Stomach (tissue), 9 donors: ENCODE measurements around the gene RAB43. TPM values are rescaled to one million over a fixed set of nuclear protein-coding genes. Genes with fewer than 3 reads are reported as not detected.

Experiments
- DNase-seq, 2 donors: peaks; one replicate each; pipeline versions ENCODE4 v3.0.0 to v3.0.0-alpha.2; 2013 to 2019
- H3K27ac ChIP-seq, 5 donors: fragments of 200-600 bp in 4 of 5; sonication (generic) in 4 of 5; one replicate each; pipeline ENCODE4 v1.5.1; 2013 to 2019; ENCODE audit warnings: mild to moderate bottlenecking in 1 of 5, moderate library complexity in 1 of 5
- H3K27me3 ChIP-seq, 3 donors: fragments of 200-600 bp; sonication (generic); one replicate each; pipeline ENCODE4 v1.5.1; 2017 to 2019; ENCODE audit warnings: mixed run types in 1 of 3
- H3K36me3 ChIP-seq, 4 donors: fragments of 200-600 bp; sonication (generic); 1 replicate in 3 of 4; 2 replicates in 1 of 4; pipeline ENCODE4 v1.5.1; 2016 to 2019
- H3K4me1 ChIP-seq, 4 donors: fragments of 200-600 bp; sonication (generic); one replicate each; pipeline ENCODE4 v1.5.1; 2016 to 2019
- H3K4me3 ChIP-seq, 4 donors: fragments of 200-600 bp; sonication (generic) in 3 of 4; one replicate each; pipeline ENCODE4 v1.5.1; 2016 to 2019; ENCODE audit warnings: mild to moderate bottlenecking in 1 of 4
- H3K9me3 ChIP-seq, 4 donors: fragments of 200-600 bp; sonication (generic); one replicate each; pipeline ENCODE4 v1.5.1; 2016 to 2019
- CTCF ChIP-seq, 7 experiments: fragments of 450-650 bp in 4 of 7; fragments of 200-600 bp in 3 of 7; sonication (generic) in 3 of 7; IDR thresholded peaks; one replicate each; pipeline ENCODE4 v1.5.1; 2016 to 2019; ENCODE audit warnings: antibody characterized with exemption in 7 of 7, control low read depth in 2 of 7, mild to moderate bottlenecking in 1 of 7
- EP300 ChIP-seq: sonication (generic); formaldehyde crosslinking; IDR thresholded peaks from one replicate; pipeline ENCODE4 v1.6.1; 2017; ENCODE audit warnings: antibody characterized with exemption
- POLR2A ChIP-seq, 4 donors: fragments of 450-650 bp; IDR thresholded peaks; one replicate each; pipeline ENCODE4 v1.6.1; 2016; ENCODE audit warnings: antibody characterized with exemption in 4 of 4, control low read depth in 2 of 4, mild to moderate bottlenecking in 1 of 4, moderate library complexity in 1 of 4
- POLR2AphosphoS5 ChIP-seq, 3 donors: sonication (generic); formaldehyde crosslinking; IDR thresholded peaks; one replicate each; pipeline ENCODE4 v1.6.1; 2016; ENCODE audit warnings: antibody characterized with exemption in 3 of 3
- WGBS, 5 donors: extraction: QIAGEN DNeasy Blood & Tissue Kit in 3 of 5; methylation state at CpG; one replicate each; pipeline versions ENCODE4 v1.1.5 to v1.1.7; 2013 to 2018; 5-methylcytosine and 5-hydroxymethylcytosine counted together
- intact Hi-C: fragments of 100-400 bp; cut with DNase I; formaldehyde crosslinking; loops from one replicate; pipeline ENCODE4 v1.15.1; 2023; ENCODE audit warnings: low total_unique reads
- polyA plus RNA-seq, 3 donors: library from polyadenylated mRNA; stranded (reverse); fragments of 200-250 nt; gene quantifications; one replicate each; pipeline ENCODE4 v1.2.3, GENCODE V29; 2013
- total RNA-seq, 5 donors: library from RNA; depleted of rRNA; stranded (reverse); fragments of >200 nt; gene quantifications; one replicate each; pipeline versions ENCODE4 v1.1.0 to v1.2.3, GENCODE V29; 2014 to 2016
- donor health status: healthy with polysubstance abuse.
- donor health status: Bipolar disorder and iron deficiency.
- donor health status: healthy.

The RAB43 gene
- total and polyA plus RNA-seq, 8 donors = 4.3 to 70.6 (median 17.4) TPM

- Histone ChIP-seq H3K36me3 (no peaks in the 10 kb centered on the region), H3K27ac (no peak overlapping the region), H3K4me1 (peaks cover 0 to 19% (median 16%) of the 10 kb centered on the region in 4 donors), H3K4me3 (no peak overlapping the region), H3K27me3 (no peaks in the 10 kb centered on the region), H3K9me3 (no peaks in the 10 kb centered on the region)
- intact Hi-C loops = no loop called here
- TF ChIP-seq EP300 (no peak), POLR2AphosphoS5 (IDR thresholded peaks at IDR 0.05) (no peak), CTCF (IDR thresholded peaks at IDR 0.05) (no peak), POLR2A (IDR thresholded peaks at IDR 0.05) (no peak)
- no peak for DNase-seq
- 76 to 84% (median 78%) methylated on average over 15 of the region's 15 CpGs for WGBS, 5 donors
Measured at GRCh38 chr3:129063841-129064482, 57.6 kb downstream of the RAB43 start.

GRCh38 chr3:129063091-129063640 is 58.4 kb downstream of the RAB43 start:
- Histone ChIP-seq H3K9me3 (no peaks in the 10 kb centered on the region), H3K27ac (no peak overlapping the region), H3K36me3 (no peaks in the 10 kb centered on the region), H3K4me1 (peaks cover 6 to 19% (median 16%) of the 10 kb centered on the region in 4 donors), H3K4me3 (no peak overlapping the region), H3K27me3 (no peaks in the 10 kb centered on the region)
- TF ChIP-seq CTCF (IDR thresholded peaks at IDR 0.05) = no peak
- no peak for TF ChIP-seq POLR2AphosphoS5 (IDR thresholded peaks at IDR 0.05)
- TF ChIP-seq POLR2A (IDR thresholded peaks at IDR 0.05) = no peak
- no peak for TF ChIP-seq EP300
- WGBS, 5 donors = 78 to 89% (median 87%) methylated on average over 10 of the region's 10 CpGs
- intact Hi-C loops = no loop called here
- DNase-seq = no peak

- Histone ChIP-seq H3K27ac (peak overlapping the region in 1 of 5 donors; percentile 37), H3K4me1 (peaks cover 10 to 20% (median 17%) of the 10 kb centered on the region in 4 donors), H3K36me3 (no peaks in the 10 kb centered on the region), H3K4me3 (no peak overlapping the region), H3K27me3 (no peaks in the 10 kb centered on the region), H3K9me3 (no peaks in the 10 kb centered on the region)
- WGBS, 5 donors = 80 to 89% (median 86%) methylated on average over 11 to 32 of the region's 32 CpGs
- no peak for TF ChIP-seq EP300
- no peak for TF ChIP-seq POLR2AphosphoS5 (IDR thresholded peaks at IDR 0.05)
- TF ChIP-seq POLR2A (IDR thresholded peaks at IDR 0.05) = no peak
- TF ChIP-seq CTCF (IDR thresholded peaks at IDR 0.05) = no peak
- DNase-seq = no peak
- intact Hi-C loops = no loop called here
Measured at GRCh38 chr3:129061888-129062834, 59.4 kb downstream of the RAB43 start.
